Neutrophil (primary cell): ENCODE results near the gene OTC.

Source experiments
- H3K27ac ChIP-seq: fragments of 200-600 bp; sonication (generic); 2 replicates; pipeline ENCODE4 v1.5.1; 2016; ENCODE audit warnings: mild to moderate bottlenecking, moderate library complexity
- H3K27me3 ChIP-seq: fragments of 200-600 bp; sonication (generic); 2 replicates; pipeline ENCODE4 v1.6.0; 2016; ENCODE audit warnings: mild to moderate bottlenecking
- H3K36me3 ChIP-seq: fragments of 200-600 bp; sonication (generic); 2 replicates; pipeline ENCODE4 v1.5.1; 2017
- H3K4me1 ChIP-seq, 2 experiments: fragments of 200-600 bp in 1 of 2; sonication (generic) in 1 of 2; 1 replicate in 1 of 2; 2 replicates in 1 of 2; pipeline versions ENCODE4 v1.5.1 to v1.6.1; 2013 to 2016; ENCODE audit warnings: low read depth in 1 of 2, low read length in 1 of 2, mild to moderate bottlenecking in 1 of 2, moderate library complexity in 1 of 2; ENCODE audit not compliant: control insufficient read depth in 1 of 2, insufficient read depth in 1 of 2
- H3K4me3 ChIP-seq, 2 experiments: fragments of 200-600 bp in 1 of 2; sonication (generic) in 1 of 2; 1 replicate in 1 of 2; 2 replicates in 1 of 2; pipeline ENCODE4 v1.5.1; 2013 to 2016; ENCODE audit warnings: low read depth in 1 of 2, low read length in 1 of 2, mild to moderate bottlenecking in 1 of 2, moderate library complexity in 1 of 2
- H3K9me3 ChIP-seq: fragments of 200-600 bp; sonication (generic); 2 replicates; pipeline ENCODE4 v1.5.1; 2016
- CTCF ChIP-seq: fragments of 200-600 bp; sonication (generic); IDR thresholded peaks from 2 replicates; pipeline ENCODE4 v1.5.1; 2016; ENCODE audit warnings: antibody characterized with exemption

Gene OTC

GRCh38 chrX:38371641-38372040 lies 19.2 kb downstream of the OTC start:
- no peaks in the 10 kb centered on the region for H3K9me3 ChIP-seq
- H3K27ac ChIP-seq: no peak overlapping the region
- no peaks in the 10 kb centered on the region for H3K36me3 ChIP-seq
- no peak overlapping the region for H3K4me3 ChIP-seq
- no peaks in the 10 kb centered on the region for H3K27me3 ChIP-seq
- no peaks in the 10 kb centered on the region for H3K4me1 ChIP-seq
- TF ChIP-seq CTCF: no peak

- H3K4me1 ChIP-seq: no peaks in the 10 kb centered on the region
- H3K36me3 ChIP-seq: no peaks in the 10 kb centered on the region
- H3K4me3 ChIP-seq: no peak overlapping the region
- TF ChIP-seq CTCF: no peak
- no peaks in the 10 kb centered on the region for H3K9me3 ChIP-seq
- no peaks in the 10 kb centered on the region for H3K27me3 ChIP-seq
- H3K27ac ChIP-seq: no peak overlapping the region
Observed at GRCh38 chrX:38374431-38374830, 22.0 kb downstream of the OTC start.

GRCh38 chrX:38375891-38376290 lies 23.5 kb downstream of the OTC start:
- TF ChIP-seq CTCF: no peak
- Histone ChIP-seq H3K27ac (no peak overlapping the region), H3K27me3 (no peaks in the 10 kb centered on the region), H3K9me3 (no peaks in the 10 kb centered on the region), H3K4me1 (no peaks in the 10 kb centered on the region), H3K4me3 (no peak overlapping the region), H3K36me3 (no peaks in the 10 kb centered on the region)

GRCh38 chrX:38376747-38377146 lies 24.3 kb downstream of the OTC start:
- H3K4me3 ChIP-seq: no peak overlapping the region
- H3K9me3 ChIP-seq: no peaks in the 10 kb centered on the region
- no peak for TF ChIP-seq CTCF
- no peaks in the 10 kb centered on the region for H3K4me1 ChIP-seq
- H3K27me3 ChIP-seq: no peaks in the 10 kb centered on the region
- H3K36me3 ChIP-seq: no peaks in the 10 kb centered on the region
- no peak overlapping the region for H3K27ac ChIP-seq

- H3K27me3 ChIP-seq: no peaks in the 10 kb centered on the region
Observed at GRCh38 chrX:38379088-38379487, 26.7 kb downstream of the OTC start.

More at GRCh38 chrX:38379088-38379487, 26.7 kb downstream of the OTC start:
- Histone ChIP-seq H3K9me3 (no peaks in the 10 kb centered on the region), H3K27ac (no peak overlapping the region), H3K4me3 (no peak overlapping the region), H3K4me1 (no peaks in the 10 kb centered on the region), H3K36me3 (no peaks in the 10 kb centered on the region)
- TF ChIP-seq CTCF: no peak
